ENCODE measurements around the gene PSME3IP1. TPM values are rescaled to one million over a fixed set of nuclear protein-coding genes. Genes with fewer than 3 reads are reported as not detected.

Gene PSME3IP1
- polyA plus RNA-seq, 3 donors: 75.4 to 133 (median 78.6) TPM

GRCh38 chr16:57196286-57196685 lies 10.4 kb upstream of the PSME3IP1 start:
- TF ChIP-seq CTCF (IDR thresholded peaks at IDR 0.05): no peak
- Mint-ChIP-seq H3K4me3 (no peak overlapping the region), H3K27me3 (ENCODE audit: low read depth in 3 of 3) (peaks cover 0 to 2% (median 1%) of the 10 kb centered on the region in 3 donors), H3K4me1 (peaks cover 3% of the 10 kb centered on the region), H3K36me3 (peaks cover 10 to 18% of the 10 kb centered on the region in 2 donors), H3K27ac (peak overlapping the region in 1 of 7 donors; percentile 17), H3K9me3 (peaks cover 0 to 2% (median 0%) of the 10 kb centered on the region in 7 donors)
- Histone ChIP-seq H4K20me1 (ENCODE audit: insufficient read depth, low read length) (peaks cover 69% of the 10 kb centered on the region), H3K9ac (ENCODE audit: insufficient read depth, low read length, poor library complexity, severe bottlenecking) (no peak overlapping the region), H3K27ac (ENCODE audit: low read depth in 1 of 2, low read length in 2 of 2) (no peak overlapping the region), H3K27me3 (ENCODE audit: control insufficient read depth in 2 of 2, insufficient read depth in 2 of 2, low read length in 2 of 2) (no peaks in the 10 kb centered on the region), H3K9me3 (replicated peaks in 1 of 2; ENCODE audit: control insufficient read depth in 1 of 2, insufficient read depth in 1 of 2, low read length in 2 of 2) (no peaks in the 10 kb centered on the region), H3K4me3 (replicated peaks in 1 of 3; ENCODE audit: low read depth in 2 of 3, low read length in 3 of 3) (no peak overlapping the region), H2AFZ (ENCODE audit: insufficient read depth, low read depth, low read length, poor library complexity, severe bottlenecking) (no peak overlapping the region), H3K4me1 (ENCODE audit: control insufficient read depth in 1 of 2, insufficient read depth in 2 of 2, low read length in 2 of 2) (no peaks in the 10 kb centered on the region), H3K4me2 (replicated peaks; ENCODE audit: extremely low read depth, low read length, poor library complexity, severe bottlenecking) (no peak overlapping the region), H3K79me2 (ENCODE audit: insufficient read depth, low read length) (peaks cover 80% of the 10 kb centered on the region), H3K36me3 (replicated peaks in 1 of 2; ENCODE audit: control insufficient read depth in 1 of 2, insufficient read depth in 2 of 2, low read length in 2 of 2) (peaks cover 2 to 8% of the 10 kb centered on the region in 2 donors)
- intact Hi-C loops (cut with micrococcal nuclease): no loop called here
- WGBS (ENCODE audit: insufficient coverage): 100% methylated on average over 1 of the region's 4 CpGs
- DNase-seq: no peak

GRCh38 chr16:57194512-57194911 lies 8.7 kb upstream of the PSME3IP1 start:
- Histone ChIP-seq H3K36me3 (replicated peaks in 1 of 2; ENCODE audit: control insufficient read depth in 1 of 2, insufficient read depth in 2 of 2, low read length in 2 of 2) (peaks cover 2 to 8% of the 10 kb centered on the region in 2 donors), H4K20me1 (ENCODE audit: insufficient read depth, low read length) (peaks cover 76% of the 10 kb centered on the region), H3K4me2 (replicated peaks; ENCODE audit: extremely low read depth, low read length, poor library complexity, severe bottlenecking) (no peak overlapping the region), H3K27ac (ENCODE audit: low read depth in 1 of 2, low read length in 2 of 2) (no peak overlapping the region), H3K79me2 (ENCODE audit: insufficient read depth, low read length) (peaks cover 96% of the 10 kb centered on the region), H3K4me1 (ENCODE audit: control insufficient read depth in 1 of 2, insufficient read depth in 2 of 2, low read length in 2 of 2) (peaks cover 0 to 4% of the 10 kb centered on the region in 2 donors), H2AFZ (ENCODE audit: insufficient read depth, low read depth, low read length, poor library complexity, severe bottlenecking) (no peak overlapping the region), H3K9ac (ENCODE audit: insufficient read depth, low read length, poor library complexity, severe bottlenecking) (no peak overlapping the region), H3K9me3 (replicated peaks in 1 of 2; ENCODE audit: control insufficient read depth in 1 of 2, insufficient read depth in 1 of 2, low read length in 2 of 2) (no peaks in the 10 kb centered on the region), H3K4me3 (replicated peaks in 1 of 3; ENCODE audit: low read depth in 2 of 3, low read length in 3 of 3) (no peak overlapping the region), H3K27me3 (ENCODE audit: control insufficient read depth in 2 of 2, insufficient read depth in 2 of 2, low read length in 2 of 2) (no peaks in the 10 kb centered on the region)
- peak overlapping the region in 1 of 7 donors; percentile 46 for H3K27ac Mint-ChIP-seq
- no peak for DNase-seq
- peaks cover 0 to 2% (median 0%) of the 10 kb centered on the region in 7 donors for H3K9me3 Mint-ChIP-seq
- intact Hi-C loops (cut with micrococcal nuclease): no loop called here
- no peak overlapping the region for H3K4me3 Mint-ChIP-seq
- H3K36me3 Mint-ChIP-seq: peaks cover 10 to 12% of the 10 kb centered on the region in 2 donors
- TF ChIP-seq CTCF (IDR thresholded peaks at IDR 0.05): no peak
- peaks cover 12% of the 10 kb centered on the region for H3K4me1 Mint-ChIP-seq
- H3K27me3 Mint-ChIP-seq (ENCODE audit: low read depth in 3 of 3): peaks cover 0 to 2% (median 1%) of the 10 kb centered on the region in 3 donors

All from CD14-positive monocyte (primary cell).